ENCODE data around the gene PLEKHM3. TPM values are rescaled to one million over a fixed set of nuclear protein-coding genes. Genes with fewer than 3 reads are reported as not detected.

PLEKHM3 gene
- total RNA-seq, 1 donor from 2014 or later = 20.9 TPM

DNA sequence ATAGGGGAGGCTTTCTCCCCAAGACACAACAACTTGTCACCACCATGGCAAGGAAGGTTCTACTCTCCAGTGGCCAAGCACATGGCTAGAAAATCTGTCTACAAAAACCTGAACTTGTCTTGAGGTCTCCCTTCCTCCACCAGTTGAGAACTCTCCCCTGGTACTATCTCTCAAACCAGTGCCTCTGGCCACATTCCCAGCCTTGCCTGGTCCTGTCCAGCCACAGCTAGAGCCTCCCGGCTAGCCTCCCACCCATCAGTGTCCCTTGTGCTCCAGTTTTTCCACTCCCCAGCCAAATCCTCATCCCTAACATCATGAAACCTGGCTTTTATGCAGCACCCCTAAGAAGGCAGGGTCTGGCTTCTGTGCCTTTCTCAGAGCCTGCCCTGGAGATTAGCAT is 234.4 kb downstream of the PLEKHM3 start:
- Histone ChIP-seq H3K27me3 (ENCODE audit: control insufficient read depth in 3 of 3, insufficient read depth in 3 of 3, low read length in 3 of 3) (no peaks in the 10 kb centered on the region), H3K9me3 (ENCODE audit: control insufficient read depth in 3 of 3, low read length in 3 of 3) (no peaks in the 10 kb centered on the region)

DNA sequence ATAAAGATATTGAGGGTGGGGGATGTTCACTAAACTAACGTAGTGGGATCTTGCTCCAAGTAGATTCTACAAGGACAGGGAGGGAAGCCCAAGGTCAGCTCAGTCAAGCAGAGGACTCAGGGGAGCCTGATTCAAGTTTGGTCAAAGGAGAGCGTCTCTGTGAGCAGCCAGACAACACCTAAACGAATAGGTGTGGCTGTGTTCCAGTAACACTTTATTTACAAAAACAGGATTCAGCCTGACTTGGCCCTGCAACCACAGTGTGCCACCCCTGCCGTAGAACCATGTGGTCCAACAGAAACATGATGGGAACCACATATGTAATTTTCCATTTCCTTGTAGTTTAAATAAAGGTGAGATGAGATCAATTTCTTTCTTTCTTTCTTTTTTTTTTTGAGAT is 237.5 kb downstream of the PLEKHM3 start:
- no peaks in the 10 kb centered on the region for H3K36me3 ChIP-seq (ENCODE audit: control insufficient read depth in 3 of 3, insufficient read depth in 3 of 3, low read length in 3 of 3)
- no peaks in the 10 kb centered on the region for H3K9me3 ChIP-seq (ENCODE audit: control insufficient read depth in 3 of 3, low read length in 3 of 3)

More for the DNA sequence above, 234.4 kb downstream of the PLEKHM3 start:
- H3K4me1 ChIP-seq (ENCODE audit: control insufficient read depth in 3 of 3, insufficient read depth in 3 of 3, low read length in 3 of 3) = no peaks in the 10 kb centered on the region
- no peaks in the 10 kb centered on the region for H3K36me3 ChIP-seq (ENCODE audit: control insufficient read depth in 3 of 3, insufficient read depth in 3 of 3, low read length in 3 of 3)
- no peak overlapping the region for H3K27ac ChIP-seq (ENCODE audit: low read depth, low read length)
- H3K4me3 ChIP-seq (ENCODE audit: low read length in 3 of 3) = no peak overlapping the region
- no peak overlapping the region for H3K9ac ChIP-seq (ENCODE audit: low read depth in 1 of 3, low read length in 3 of 3)

DNA sequence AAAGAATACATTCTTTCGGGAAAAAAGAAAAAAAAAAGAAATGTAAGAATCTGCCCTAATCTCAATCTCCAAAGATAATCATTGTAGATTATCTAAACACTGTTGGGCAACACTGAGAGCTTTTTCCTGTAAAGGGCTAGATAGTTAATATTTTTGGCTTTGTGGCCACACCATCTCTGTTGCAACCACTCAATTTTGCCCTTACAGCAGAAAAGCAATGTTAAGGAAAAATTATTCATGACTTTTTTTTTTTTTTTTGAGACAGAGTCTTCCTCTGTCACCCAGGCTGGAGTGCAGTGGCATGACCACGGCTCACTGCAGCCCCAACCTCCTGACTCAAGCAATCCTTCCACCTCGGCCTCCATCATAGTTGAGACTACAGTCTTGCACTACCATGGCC is 238.3 kb downstream of the PLEKHM3 start:
- H3K9ac ChIP-seq (ENCODE audit: low read depth in 1 of 3, low read length in 3 of 3) = no peak overlapping the region
- H3K4me1 ChIP-seq (ENCODE audit: control insufficient read depth in 3 of 3, insufficient read depth in 3 of 3, low read length in 3 of 3) = no peaks in the 10 kb centered on the region
- no peaks in the 10 kb centered on the region for H3K9me3 ChIP-seq (ENCODE audit: control insufficient read depth in 3 of 3, low read length in 3 of 3)
- no peaks in the 10 kb centered on the region for H3K36me3 ChIP-seq (ENCODE audit: control insufficient read depth in 3 of 3, insufficient read depth in 3 of 3, low read length in 3 of 3)
- no peak overlapping the region for H3K4me3 ChIP-seq (ENCODE audit: low read length in 3 of 3)
- no peaks in the 10 kb centered on the region for H3K27me3 ChIP-seq (ENCODE audit: control insufficient read depth in 3 of 3, insufficient read depth in 3 of 3, low read length in 3 of 3)
- H3K27ac ChIP-seq (ENCODE audit: low read depth, low read length) = no peak overlapping the region

More for the DNA sequence above, 237.5 kb downstream of the PLEKHM3 start:
- no peak overlapping the region for H3K4me3 ChIP-seq (ENCODE audit: low read length in 3 of 3)
- no peak overlapping the region for H3K9ac ChIP-seq (ENCODE audit: low read depth in 1 of 3, low read length in 3 of 3)
- H3K27ac ChIP-seq (ENCODE audit: low read depth, low read length) = no peak overlapping the region
- H3K4me1 ChIP-seq (ENCODE audit: control insufficient read depth in 3 of 3, insufficient read depth in 3 of 3, low read length in 3 of 3) = no peaks in the 10 kb centered on the region
- no peaks in the 10 kb centered on the region for H3K27me3 ChIP-seq (ENCODE audit: control insufficient read depth in 3 of 3, insufficient read depth in 3 of 3, low read length in 3 of 3)

DNA sequence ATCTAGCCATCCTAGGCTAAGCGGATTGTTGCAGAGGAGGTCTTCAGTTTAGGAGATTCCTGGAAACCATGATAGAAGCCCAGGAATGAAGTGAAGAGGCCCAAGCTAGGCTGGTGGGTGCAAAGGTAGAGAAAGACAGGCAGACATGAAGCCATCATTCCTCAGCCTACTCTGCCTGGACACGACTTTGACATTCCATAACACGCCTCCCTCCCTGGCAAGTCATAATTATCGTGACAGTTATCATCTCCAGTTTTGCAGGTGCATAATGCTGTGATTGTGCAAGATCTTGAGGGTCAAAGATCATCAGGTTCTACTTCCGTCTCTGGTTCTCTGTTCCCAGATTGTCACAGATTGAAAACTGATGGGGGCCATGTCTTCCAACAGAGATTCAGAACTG is 240.4 kb downstream of the PLEKHM3 start:
- H3K36me3 ChIP-seq (ENCODE audit: control insufficient read depth in 3 of 3, insufficient read depth in 3 of 3, low read length in 3 of 3) = no peaks in the 10 kb centered on the region
- H3K27ac ChIP-seq (ENCODE audit: low read depth, low read length) = no peak overlapping the region
- no peaks in the 10 kb centered on the region for H3K9me3 ChIP-seq (ENCODE audit: control insufficient read depth in 3 of 3, low read length in 3 of 3)
- H3K9ac ChIP-seq (ENCODE audit: low read depth in 1 of 3, low read length in 3 of 3) = no peak overlapping the region
- H3K4me3 ChIP-seq (ENCODE audit: low read length in 3 of 3) = no peak overlapping the region
- no peaks in the 10 kb centered on the region for H3K4me1 ChIP-seq (ENCODE audit: control insufficient read depth in 3 of 3, insufficient read depth in 3 of 3, low read length in 3 of 3)
- no peaks in the 10 kb centered on the region for H3K27me3 ChIP-seq (ENCODE audit: control insufficient read depth in 3 of 3, insufficient read depth in 3 of 3, low read length in 3 of 3)

DNA sequence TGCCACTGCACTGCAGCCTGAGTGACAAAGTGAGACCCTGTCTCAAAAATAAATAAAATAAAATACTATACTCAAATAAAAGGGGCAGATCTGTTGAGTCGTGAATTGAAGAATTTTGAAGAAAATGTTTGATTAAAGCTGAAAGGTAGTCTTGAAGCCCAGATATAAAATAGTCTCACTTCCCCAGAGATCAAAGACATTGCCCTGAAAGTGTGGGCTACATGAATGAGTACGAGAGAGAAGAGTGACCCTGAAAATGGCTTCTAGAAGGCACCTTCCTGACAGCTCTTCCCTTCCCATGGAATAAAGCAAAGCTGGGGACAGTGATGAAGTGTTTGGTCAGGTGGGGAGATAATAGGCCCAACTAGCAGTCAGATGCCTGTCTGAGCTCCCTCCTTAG is 241.8 kb downstream of the PLEKHM3 start:
- H3K9me3 ChIP-seq (ENCODE audit: control insufficient read depth in 3 of 3, low read length in 3 of 3) = no peaks in the 10 kb centered on the region
- no peak overlapping the region for H3K9ac ChIP-seq (ENCODE audit: low read depth in 1 of 3, low read length in 3 of 3)
- H3K36me3 ChIP-seq (ENCODE audit: control insufficient read depth in 3 of 3, insufficient read depth in 3 of 3, low read length in 3 of 3) = no peaks in the 10 kb centered on the region
- no peak overlapping the region for H3K27ac ChIP-seq (ENCODE audit: low read depth, low read length)
- no peaks in the 10 kb centered on the region for H3K27me3 ChIP-seq (ENCODE audit: control insufficient read depth in 3 of 3, insufficient read depth in 3 of 3, low read length in 3 of 3)
- no peak overlapping the region for H3K4me3 ChIP-seq (ENCODE audit: low read length in 3 of 3)
- no peaks in the 10 kb centered on the region for H3K4me1 ChIP-seq (ENCODE audit: control insufficient read depth in 3 of 3, insufficient read depth in 3 of 3, low read length in 3 of 3)

DNA sequence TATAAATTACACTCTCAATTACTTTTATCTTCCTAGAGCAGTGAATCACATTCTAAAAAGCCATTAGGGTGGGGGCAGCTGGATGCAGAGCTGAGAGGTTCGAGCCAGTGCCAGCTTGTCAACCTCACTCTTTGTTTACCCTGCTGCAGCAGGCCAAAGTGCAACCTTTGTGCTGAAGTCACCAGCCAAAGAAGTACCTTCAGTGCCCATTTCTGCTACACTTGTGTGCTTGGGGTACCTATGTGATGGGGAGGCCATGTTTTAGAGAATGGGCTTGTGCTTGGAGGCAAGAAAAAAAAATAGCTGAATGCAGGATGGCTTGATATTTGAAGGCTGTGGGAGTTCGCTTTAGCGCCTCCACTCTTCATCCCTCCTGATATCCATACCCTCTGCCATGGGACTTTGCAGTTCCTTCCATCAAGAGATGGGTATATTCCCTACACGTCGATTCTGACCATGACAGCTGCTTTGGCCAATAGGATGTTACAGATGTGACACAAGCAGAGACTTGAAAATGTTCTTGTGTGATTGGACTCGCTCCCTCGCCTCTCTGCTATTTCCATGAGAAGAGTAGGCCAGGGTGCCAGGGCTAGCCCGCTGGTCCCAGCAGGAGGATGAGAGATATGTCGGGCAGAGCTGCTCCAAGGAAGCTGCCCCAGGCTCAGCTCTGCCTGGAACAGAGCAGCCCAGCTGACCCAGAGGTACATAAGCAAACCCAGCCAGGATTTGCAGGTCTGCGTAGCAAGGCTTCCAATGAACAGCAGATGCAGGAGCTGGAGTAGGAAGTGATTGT is 242.9 kb downstream of the PLEKHM3 start:
- no peaks in the 10 kb centered on the region for H3K27me3 ChIP-seq (ENCODE audit: control insufficient read depth in 3 of 3, insufficient read depth in 3 of 3, low read length in 3 of 3)
- no peak overlapping the region for H3K4me3 ChIP-seq (ENCODE audit: low read length in 3 of 3)
- H3K27ac ChIP-seq (ENCODE audit: low read depth, low read length) = no peak overlapping the region
- no peak overlapping the region for H3K9ac ChIP-seq (ENCODE audit: low read depth in 1 of 3, low read length in 3 of 3)
- H3K36me3 ChIP-seq (ENCODE audit: control insufficient read depth in 3 of 3, insufficient read depth in 3 of 3, low read length in 3 of 3) = no peaks in the 10 kb centered on the region
- H3K9me3 ChIP-seq (ENCODE audit: control insufficient read depth in 3 of 3, low read length in 3 of 3) = no peaks in the 10 kb centered on the region
- no peaks in the 10 kb centered on the region for H3K4me1 ChIP-seq (ENCODE audit: control insufficient read depth in 3 of 3, insufficient read depth in 3 of 3, low read length in 3 of 3)

DNA sequence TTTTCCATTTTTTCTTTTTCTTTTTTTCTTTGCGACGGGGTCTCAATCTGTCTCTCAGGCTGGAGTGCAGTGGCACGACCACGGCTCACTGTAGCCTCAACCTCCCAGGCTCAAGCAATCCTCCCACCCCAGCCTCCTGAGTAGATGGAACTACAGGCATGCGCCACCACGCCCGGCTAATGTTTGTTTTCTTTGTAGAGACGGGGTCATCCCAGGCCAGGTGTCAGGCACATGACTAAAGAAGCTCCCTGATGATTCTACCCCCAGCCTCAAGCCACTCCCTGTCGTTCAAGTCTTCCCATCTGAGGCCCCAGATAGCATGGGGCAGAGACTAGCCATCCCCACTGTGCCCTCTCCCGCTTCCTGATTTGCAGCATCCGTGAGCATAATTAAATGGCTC is 245.8 kb downstream of the PLEKHM3 start:
- Histone ChIP-seq H3K9ac (ENCODE audit: low read depth in 1 of 3, low read length in 3 of 3) (no peak overlapping the region), H3K36me3 (ENCODE audit: control insufficient read depth in 3 of 3, insufficient read depth in 3 of 3, low read length in 3 of 3) (no peaks in the 10 kb centered on the region), H3K4me1 (ENCODE audit: control insufficient read depth in 3 of 3, insufficient read depth in 3 of 3, low read length in 3 of 3) (no peaks in the 10 kb centered on the region), H3K4me3 (ENCODE audit: low read length in 3 of 3) (no peak overlapping the region), H3K9me3 (ENCODE audit: control insufficient read depth in 3 of 3, low read length in 3 of 3) (no peaks in the 10 kb centered on the region), H3K27me3 (ENCODE audit: control insufficient read depth in 3 of 3, insufficient read depth in 3 of 3, low read length in 3 of 3) (no peaks in the 10 kb centered on the region), H3K27ac (ENCODE audit: low read depth, low read length) (no peak overlapping the region)

DNA sequence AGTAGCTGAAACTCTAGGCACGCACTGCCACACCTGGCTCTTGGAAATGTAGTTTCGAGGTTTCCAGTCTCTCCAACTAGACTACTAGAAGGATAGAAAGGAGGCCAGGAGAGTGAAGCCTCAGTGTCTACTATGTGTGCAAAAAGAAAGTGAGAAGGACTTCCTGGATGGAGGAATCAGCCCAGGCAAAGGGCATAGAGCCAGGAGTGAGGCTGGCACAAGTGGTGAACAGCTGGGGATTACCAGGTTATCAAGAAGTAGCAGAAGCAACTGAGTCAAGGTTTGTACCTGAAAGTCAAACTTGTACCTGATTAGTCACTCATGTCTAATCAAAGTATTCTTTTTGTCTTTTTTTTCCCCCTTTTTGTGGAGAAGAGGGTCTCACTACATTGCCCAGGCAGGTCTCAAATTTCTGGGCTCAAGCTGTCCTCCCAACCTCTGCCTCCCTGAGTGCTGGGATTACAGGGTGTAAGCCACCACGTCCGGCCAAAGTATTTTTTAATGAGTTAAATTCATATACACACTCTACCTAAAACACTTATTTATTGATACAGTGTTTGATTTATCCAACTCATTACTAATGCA is 246.9 kb downstream of the PLEKHM3 start:
- Histone ChIP-seq H3K36me3 (ENCODE audit: control insufficient read depth in 3 of 3, insufficient read depth in 3 of 3, low read length in 3 of 3) (no peaks in the 10 kb centered on the region), H3K27me3 (ENCODE audit: control insufficient read depth in 3 of 3, insufficient read depth in 3 of 3, low read length in 3 of 3) (no peaks in the 10 kb centered on the region), H3K4me1 (ENCODE audit: control insufficient read depth in 3 of 3, insufficient read depth in 3 of 3, low read length in 3 of 3) (no peaks in the 10 kb centered on the region), H3K9me3 (ENCODE audit: control insufficient read depth in 3 of 3, low read length in 3 of 3) (no peaks in the 10 kb centered on the region), H3K27ac (ENCODE audit: low read depth, low read length) (no peak overlapping the region), H3K9ac (ENCODE audit: low read depth in 1 of 3, low read length in 3 of 3) (no peak overlapping the region), H3K4me3 (ENCODE audit: low read length in 3 of 3) (no peak overlapping the region)

DNA sequence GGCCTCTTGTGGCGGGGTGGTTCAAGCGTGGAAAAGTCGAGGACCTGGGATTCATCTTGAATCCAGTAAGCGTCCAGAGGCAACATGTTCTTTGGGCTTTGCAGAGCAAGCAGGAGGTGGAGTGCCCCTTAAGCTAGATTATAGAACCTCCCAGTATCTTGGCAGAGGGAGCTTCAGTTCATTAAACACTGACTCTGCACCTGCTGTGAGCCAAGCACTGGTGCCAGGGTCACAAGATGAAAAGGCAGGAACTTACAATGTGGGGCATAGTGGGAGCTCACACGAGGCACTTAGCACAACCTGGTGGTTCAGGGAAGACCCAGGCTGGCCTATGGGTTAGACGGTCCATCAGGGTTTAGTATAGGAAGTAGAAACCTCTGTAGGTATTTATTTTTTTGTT is 248.2 kb downstream of the PLEKHM3 start:
- Histone ChIP-seq H3K4me1 (ENCODE audit: control insufficient read depth in 3 of 3, insufficient read depth in 3 of 3, low read length in 3 of 3) (no peaks in the 10 kb centered on the region), H3K9me3 (ENCODE audit: control insufficient read depth in 3 of 3, low read length in 3 of 3) (no peaks in the 10 kb centered on the region), H3K27ac (ENCODE audit: low read depth, low read length) (no peak overlapping the region), H3K27me3 (ENCODE audit: control insufficient read depth in 3 of 3, insufficient read depth in 3 of 3, low read length in 3 of 3) (no peaks in the 10 kb centered on the region), H3K4me3 (ENCODE audit: low read length in 3 of 3) (no peak overlapping the region), H3K36me3 (ENCODE audit: control insufficient read depth in 3 of 3, insufficient read depth in 3 of 3, low read length in 3 of 3) (no peaks in the 10 kb centered on the region), H3K9ac (ENCODE audit: low read depth in 1 of 3, low read length in 3 of 3) (no peak overlapping the region)

DNA sequence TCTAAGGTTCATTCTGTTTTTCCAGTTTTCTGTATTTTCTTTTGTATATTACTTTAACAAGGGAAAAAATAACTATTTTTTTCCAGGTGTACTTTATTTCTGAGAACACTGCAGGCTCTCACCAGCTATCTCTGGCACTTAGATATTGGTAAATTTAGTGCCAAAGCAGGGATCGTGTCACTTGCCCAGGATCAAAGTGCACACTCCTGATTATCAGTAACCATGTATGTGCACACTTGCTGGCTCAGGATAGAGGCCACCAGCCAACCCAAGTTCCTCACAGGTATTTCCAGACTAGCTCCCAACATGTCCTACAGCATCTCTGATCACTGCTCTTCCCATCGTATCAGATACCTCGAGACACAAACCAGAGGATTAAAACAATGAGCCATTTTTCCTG is 249.9 kb downstream of the PLEKHM3 start:
- Histone ChIP-seq H3K27me3 (ENCODE audit: control insufficient read depth in 3 of 3, insufficient read depth in 3 of 3, low read length in 3 of 3) (no peaks in the 10 kb centered on the region), H3K9ac (ENCODE audit: low read depth in 1 of 3, low read length in 3 of 3) (no peak overlapping the region), H3K27ac (ENCODE audit: low read depth, low read length) (no peak overlapping the region), H3K36me3 (ENCODE audit: control insufficient read depth in 3 of 3, insufficient read depth in 3 of 3, low read length in 3 of 3) (no peaks in the 10 kb centered on the region), H3K4me1 (ENCODE audit: control insufficient read depth in 3 of 3, insufficient read depth in 3 of 3, low read length in 3 of 3) (peaks cover 4 to 5% (median 4%) of the 10 kb centered on the region in 3 donors), H3K9me3 (ENCODE audit: control insufficient read depth in 3 of 3, low read length in 3 of 3) (no peaks in the 10 kb centered on the region), H3K4me3 (ENCODE audit: low read length in 3 of 3) (no peak overlapping the region)
